Activated naive CD8-positive, alpha-beta T cell (primary cell): ENCODE measurements around the gene IGDCC3.

Experiments used
- H3K27ac Mint-ChIP-seq: one replicate; pipeline ENCODE4 v1.8.0; 2021; ENCODE audit warnings: mixed read lengths
- H3K27me3 Mint-ChIP-seq: one replicate; pipeline ENCODE4 v1.8.0; 2021; ENCODE audit warnings: mixed read lengths
- H3K36me3 Mint-ChIP-seq: one replicate; pipeline ENCODE4 v1.8.0; 2021; ENCODE audit warnings: mixed read lengths
- H3K4me1 Mint-ChIP-seq: one replicate; pipeline ENCODE4 v1.8.0; 2021; ENCODE audit warnings: low read depth, mixed read lengths
- H3K4me3 Mint-ChIP-seq: one replicate; pipeline ENCODE4 v1.8.0; 2021; ENCODE audit warnings: mild to moderate bottlenecking, mixed read lengths
- H3K9me3 Mint-ChIP-seq: one replicate; pipeline ENCODE4 v1.8.0; 2021; ENCODE audit warnings: low read depth, mixed read lengths

Gene IGDCC3

GRCh38 chr15:65377976-65378366, at the start of gene IGDCC3:
TSS of gene IGDCC3 (minus strand) at chr15:65378002. CDS start at chr15:65377788, 214 bp downstream.
- H3K27me3 Mint-ChIP-seq: peaks cover 47% of the 10 kb centered on the region

GRCh38 chr15:65426216-65426853, 48.5 kb upstream of the IGDCC3 start:
- Mint-ChIP-seq H3K27ac (no peak overlapping the region), H3K4me3 (no peak overlapping the region), H3K9me3 (no peaks in the 10 kb centered on the region), H3K27me3 (peaks cover 29% of the 10 kb centered on the region), H3K4me1 (peaks cover 11% of the 10 kb centered on the region), H3K36me3 (peaks cover 2% of the 10 kb centered on the region)

More at GRCh38 chr15:65377976-65378366, at the start of gene IGDCC3:
- H3K4me3 Mint-ChIP-seq: peak within 1 kb of the TSS; percentile 81
- peaks cover 18% of the 10 kb centered on the region for H3K4me1 Mint-ChIP-seq
- H3K36me3 Mint-ChIP-seq: no peaks in the 10 kb centered on the region
- no peak within 1 kb of the TSS for H3K27ac Mint-ChIP-seq
- H3K9me3 Mint-ChIP-seq: no peaks in the 10 kb centered on the region

GRCh38 chr15:65424683-65425082, 46.9 kb upstream of the IGDCC3 start:
- peaks cover 5% of the 10 kb centered on the region for H3K36me3 Mint-ChIP-seq
- H3K27ac Mint-ChIP-seq: no peak overlapping the region
- no peaks in the 10 kb centered on the region for H3K9me3 Mint-ChIP-seq
- peaks cover 38% of the 10 kb centered on the region for H3K27me3 Mint-ChIP-seq
- H3K4me3 Mint-ChIP-seq: peak overlapping the region; percentile 38
- peaks cover 13% of the 10 kb centered on the region for H3K4me1 Mint-ChIP-seq

GRCh38 chr15:65423976-65424679, 46.3 kb upstream of the IGDCC3 start:
- Mint-ChIP-seq H3K4me3 (peak overlapping the region; percentile 92), H3K9me3 (no peaks in the 10 kb centered on the region), H3K27ac (no peak overlapping the region), H3K27me3 (peaks cover 41% of the 10 kb centered on the region), H3K36me3 (peaks cover 5% of the 10 kb centered on the region), H3K4me1 (peaks cover 13% of the 10 kb centered on the region)

GRCh38 chr15:65423150-65423975, 45.6 kb upstream of the IGDCC3 start:
- peaks cover 5% of the 10 kb centered on the region for H3K36me3 Mint-ChIP-seq
- H3K4me1 Mint-ChIP-seq: peaks cover 13% of the 10 kb centered on the region
- peak overlapping the region; percentile 92 for H3K4me3 Mint-ChIP-seq
- peak overlapping the region; percentile 28 for H3K27ac Mint-ChIP-seq
- H3K27me3 Mint-ChIP-seq: peaks cover 44% of the 10 kb centered on the region
- no peaks in the 10 kb centered on the region for H3K9me3 Mint-ChIP-seq

GRCh38 chr15:65421360-65422215, 43.8 kb upstream of the IGDCC3 start:
- no peaks in the 10 kb centered on the region for H3K9me3 Mint-ChIP-seq
- peak overlapping the region; percentile 84 for H3K4me3 Mint-ChIP-seq
- H3K27ac Mint-ChIP-seq: no peak overlapping the region
- peaks cover 13% of the 10 kb centered on the region for H3K4me1 Mint-ChIP-seq
- H3K27me3 Mint-ChIP-seq: peaks cover 51% of the 10 kb centered on the region
- H3K36me3 Mint-ChIP-seq: peaks cover 5% of the 10 kb centered on the region

- H3K36me3 Mint-ChIP-seq: peaks cover 5% of the 10 kb centered on the region
These were observed 43.2 kb upstream of the IGDCC3 start for GRCh38 chr15:65420975-65421359.

GRCh38 chr15:65418596-65418995, 40.8 kb upstream of the IGDCC3 start:
- H3K27me3 Mint-ChIP-seq: peaks cover 33% of the 10 kb centered on the region

More at GRCh38 chr15:65420975-65421359, 43.2 kb upstream of the IGDCC3 start:
- peak overlapping the region; percentile 52 for H3K4me3 Mint-ChIP-seq
- no peaks in the 10 kb centered on the region for H3K9me3 Mint-ChIP-seq
- no peak overlapping the region for H3K27ac Mint-ChIP-seq
- peaks cover 13% of the 10 kb centered on the region for H3K4me1 Mint-ChIP-seq
- H3K27me3 Mint-ChIP-seq: peaks cover 51% of the 10 kb centered on the region

GRCh38 chr15:65416845-65417416, 39.1 kb upstream of the IGDCC3 start:
- Mint-ChIP-seq H3K36me3 (peaks cover 2% of the 10 kb centered on the region), H3K4me3 (no peak overlapping the region), H3K9me3 (no peaks in the 10 kb centered on the region), H3K4me1 (peaks cover 5% of the 10 kb centered on the region), H3K27ac (no peak overlapping the region), H3K27me3 (peaks cover 24% of the 10 kb centered on the region)

More at GRCh38 chr15:65418596-65418995, 40.8 kb upstream of the IGDCC3 start:
- Mint-ChIP-seq H3K4me1 (peaks cover 13% of the 10 kb centered on the region), H3K36me3 (peaks cover 5% of the 10 kb centered on the region), H3K27ac (no peak overlapping the region), H3K9me3 (no peaks in the 10 kb centered on the region), H3K4me3 (no peak overlapping the region)

- no peak overlapping the region for H3K27ac Mint-ChIP-seq
- no peaks in the 10 kb centered on the region for H3K36me3 Mint-ChIP-seq
- H3K4me1 Mint-ChIP-seq: no peaks in the 10 kb centered on the region
- peaks cover 26% of the 10 kb centered on the region for H3K27me3 Mint-ChIP-seq
- H3K9me3 Mint-ChIP-seq: no peaks in the 10 kb centered on the region
- H3K4me3 Mint-ChIP-seq: no peak overlapping the region
These were observed 37.2 kb upstream of the IGDCC3 start for GRCh38 chr15:65414841-65415621.

- no peak overlapping the region for H3K4me3 Mint-ChIP-seq
- peaks cover 22% of the 10 kb centered on the region for H3K27me3 Mint-ChIP-seq
- no peaks in the 10 kb centered on the region for H3K9me3 Mint-ChIP-seq
- no peak overlapping the region for H3K27ac Mint-ChIP-seq
- no peaks in the 10 kb centered on the region for H3K36me3 Mint-ChIP-seq
- H3K4me1 Mint-ChIP-seq: no peaks in the 10 kb centered on the region
These were observed 36.0 kb upstream of the IGDCC3 start for GRCh38 chr15:65413760-65414144.

- Mint-ChIP-seq H3K4me3 (no peak overlapping the region), H3K27me3 (peaks cover 19% of the 10 kb centered on the region), H3K27ac (no peak overlapping the region), H3K9me3 (no peaks in the 10 kb centered on the region), H3K4me1 (no peaks in the 10 kb centered on the region), H3K36me3 (no peaks in the 10 kb centered on the region)
These were observed 35.4 kb upstream of the IGDCC3 start for GRCh38 chr15:65413051-65413759.

GRCh38 chr15:65412556-65412955, 34.8 kb upstream of the IGDCC3 start:
- no peak overlapping the region for H3K27ac Mint-ChIP-seq
- H3K4me3 Mint-ChIP-seq: no peak overlapping the region
- H3K27me3 Mint-ChIP-seq: peaks cover 19% of the 10 kb centered on the region
- H3K9me3 Mint-ChIP-seq: no peaks in the 10 kb centered on the region
- H3K4me1 Mint-ChIP-seq: no peaks in the 10 kb centered on the region
- H3K36me3 Mint-ChIP-seq: no peaks in the 10 kb centered on the region
